NCI-H345 (cell line): Measurements from ENCODE around the gene DYDC2.
"Not testable (repeated sequence)": the region's sequence is repeated elsewhere in the genome, so short reads cannot be mapped to it uniquely, and the experiment has no call there.

ENCODE experiments used
- DNase-seq: peaks from one replicate; lab custom pipeline; 2025; lab: John Stamatoyannopoulos, UW

Gene DYDC2

GRCh38 chr10:80413271-80413996 lies 56.9 kb downstream of the DYDC2 start:
- peak; percentile 29 for DNase-seq

DNA sequence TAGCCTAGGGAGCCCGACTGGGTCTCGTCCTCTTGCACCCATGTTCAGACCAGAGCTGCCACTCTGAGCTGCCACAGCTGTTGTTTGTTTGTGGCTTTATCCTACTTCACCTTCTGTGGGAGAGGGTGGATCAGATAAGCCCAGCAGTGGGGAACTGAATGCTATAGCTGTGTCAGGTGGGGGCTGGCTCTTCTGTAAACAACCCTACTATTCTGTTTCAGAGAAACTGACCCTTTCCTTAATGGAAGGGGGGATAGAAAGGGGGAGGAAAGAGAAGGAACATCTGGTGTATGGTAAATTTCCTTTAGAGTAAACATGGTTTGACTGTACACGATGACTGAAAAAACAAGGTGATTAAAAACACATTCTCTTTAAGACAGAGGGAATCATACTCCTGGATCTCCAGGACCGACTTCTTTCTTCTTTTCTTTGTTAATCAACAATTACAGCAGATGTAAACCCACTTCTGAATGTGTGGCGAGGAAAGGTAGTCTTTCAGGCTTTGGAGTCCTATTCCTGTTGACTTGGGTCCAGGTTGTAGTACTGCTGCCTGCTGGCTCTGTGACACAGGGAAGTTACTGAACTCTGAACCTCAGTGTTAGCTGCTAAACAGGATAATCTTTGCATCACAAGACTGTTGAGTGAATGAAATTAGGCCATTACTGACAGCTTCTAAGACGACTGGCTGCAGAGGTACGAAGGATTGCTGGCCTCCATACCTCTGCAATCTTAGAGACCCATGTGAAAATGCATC lies 57.7 kb downstream of the DYDC2 start:
- DNase-seq: peak; percentile 19

DNA sequence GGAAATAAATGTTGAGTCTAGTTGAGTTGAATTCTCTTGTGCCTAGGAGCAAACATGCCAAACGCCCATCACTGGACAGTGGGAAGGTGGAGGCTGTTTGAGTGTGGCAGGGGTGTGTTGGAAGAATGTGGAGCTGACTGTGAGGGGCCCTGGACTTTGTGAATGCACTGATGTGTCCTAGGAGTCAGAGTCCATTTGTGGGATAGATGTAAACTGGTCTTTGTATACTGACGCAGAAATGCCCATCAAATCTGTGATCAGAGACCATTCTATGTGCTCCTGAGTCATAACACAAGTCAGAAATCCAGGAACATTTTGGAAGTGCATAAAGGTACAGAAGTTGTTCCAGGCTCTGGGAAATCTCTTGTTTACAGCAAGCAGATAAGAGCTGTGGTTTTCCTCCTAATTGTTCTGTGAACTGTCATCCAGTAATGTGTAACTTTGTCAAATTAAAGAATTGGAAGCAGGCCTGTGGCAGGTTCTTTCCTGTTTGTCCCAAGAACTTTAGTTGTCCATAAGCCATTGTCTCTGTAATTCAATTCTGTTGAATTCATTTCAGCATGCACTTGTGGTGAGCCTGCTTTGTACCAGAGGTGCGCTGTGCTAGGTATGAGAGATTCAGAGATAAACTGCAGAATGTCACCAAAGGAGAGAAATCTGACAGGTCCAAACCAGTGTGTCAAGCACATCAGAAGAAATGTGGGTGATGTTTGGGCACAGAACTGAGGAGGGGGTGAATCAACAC lies 59.3 kb downstream of the DYDC2 start:
- no peak for DNase-seq

DNA sequence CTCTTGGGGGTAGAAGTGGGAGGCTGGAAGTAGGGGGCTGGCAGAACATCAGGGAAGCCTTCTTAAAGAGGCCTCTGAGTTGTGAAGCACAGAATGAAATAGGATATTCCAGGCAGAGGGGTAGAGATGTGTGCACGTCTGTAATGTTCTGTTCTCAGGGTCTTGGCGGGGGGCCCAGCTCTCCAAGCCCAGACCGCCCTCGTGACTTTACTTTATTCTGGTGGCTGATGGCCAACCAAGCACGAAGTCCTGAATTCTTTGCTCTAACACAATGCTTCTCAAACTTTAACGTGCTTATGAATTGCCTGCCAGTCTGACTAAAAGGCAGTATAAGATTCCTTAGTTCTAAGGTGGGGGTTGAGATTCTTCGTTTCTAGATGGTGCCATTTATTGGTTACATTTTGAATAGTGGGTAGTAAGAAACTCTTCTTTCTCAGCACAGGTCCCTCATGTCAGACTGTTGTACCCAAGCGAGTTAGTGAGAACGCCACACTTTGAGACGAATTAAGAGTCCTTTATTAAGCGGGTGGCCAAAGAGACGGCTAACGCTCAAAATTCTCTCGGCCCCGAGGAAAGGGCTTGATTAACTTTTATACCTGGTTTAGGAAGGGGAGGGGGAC lies 60.0 kb downstream of the DYDC2 start:
- no peak for DNase-seq

DNA sequence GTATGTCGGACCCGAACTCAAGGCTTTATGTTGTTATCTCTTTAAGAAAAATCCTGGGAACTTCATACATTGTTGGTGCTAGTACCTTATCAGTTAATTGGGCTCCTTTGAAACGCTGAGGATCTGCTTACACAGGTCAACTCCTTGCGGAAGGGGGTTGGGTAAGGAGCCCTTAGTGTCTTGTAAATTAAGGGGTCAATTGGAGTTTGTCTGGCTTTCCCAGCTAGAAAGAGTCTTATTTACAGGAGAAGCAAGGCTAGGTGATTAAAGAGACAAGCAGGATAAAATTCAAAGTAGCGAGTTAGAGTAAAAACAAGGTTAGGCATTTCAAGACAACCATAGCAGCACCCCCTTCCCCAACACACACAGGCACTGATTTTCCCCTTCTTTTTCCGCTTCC lies 60.7 kb downstream of the DYDC2 start:
- not testable (repeated sequence) for DNase-seq
